NCI-H1694 (cell line): ENCODE data around the gene SIRPG.

Experiments
- DNase-seq: peaks from one replicate; lab custom pipeline; 2025; lab: John Stamatoyannopoulos, UW

SIRPG gene

GRCh38 chr20:1595333-1595732, 62.2 kb downstream of the SIRPG start:
- no peak for DNase-seq

- no peak for DNase-seq
Observed at GRCh38 chr20:1588533-1589460, 68.8 kb downstream of the SIRPG start.

DNA sequence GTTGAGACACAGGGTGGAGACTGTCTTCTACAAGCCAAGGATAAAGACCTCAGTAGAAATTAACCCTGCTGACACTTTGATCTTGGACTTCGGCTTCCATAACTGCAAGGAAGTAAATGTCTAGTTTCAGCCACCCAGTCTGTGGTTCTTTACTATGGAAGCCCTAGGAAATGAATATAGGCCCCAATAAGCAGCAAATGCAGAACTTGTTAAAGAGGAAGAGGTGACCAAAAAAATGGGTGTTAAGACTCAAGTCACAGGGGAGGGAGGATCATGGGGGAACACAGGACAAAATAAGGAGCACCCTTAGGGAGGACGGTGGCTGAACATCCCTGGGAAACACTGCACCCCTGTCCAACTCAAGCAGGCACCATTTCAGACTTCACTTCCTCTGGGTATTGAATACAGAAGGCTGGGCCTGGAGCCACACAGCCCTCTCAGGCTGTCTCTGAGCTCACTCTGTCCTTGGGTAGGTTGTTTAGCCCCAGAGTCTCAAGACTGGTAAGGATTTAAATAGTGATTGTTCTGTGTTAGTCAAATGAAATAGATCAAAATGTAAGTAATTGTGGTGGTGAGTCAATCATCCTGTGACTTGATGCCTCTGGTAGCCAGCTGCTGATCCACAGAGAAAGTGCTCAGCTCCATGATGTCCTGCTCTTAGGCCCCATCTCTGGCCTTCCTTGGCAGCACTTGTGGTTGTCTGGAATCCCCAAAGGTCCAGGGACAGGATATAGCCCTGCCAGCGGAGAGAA, 69.6 kb downstream of the SIRPG start:
- no peak for DNase-seq

GRCh38 chr20:1579488-1579887, 78.1 kb downstream of the SIRPG start:
- no peak for DNase-seq
